GM18519 (cell line): Measurements from ENCODE around the gene EMC8.
"Not testable (repeated sequence)": the region's sequence is repeated elsewhere in the genome, so short reads cannot be mapped to it uniquely, and the experiment has no call there.

Experiments used
- ATAC-seq: cut with Tn5 transposase; IDR thresholded peaks from one replicate; pipeline ENCODE4 v1.9.1; 2021; ENCODE audit warnings: mild to moderate bottlenecking, moderate library complexity; ENCODE audit not compliant: unreplicated experiment, low FRiP score

EMC8 gene

DNA sequence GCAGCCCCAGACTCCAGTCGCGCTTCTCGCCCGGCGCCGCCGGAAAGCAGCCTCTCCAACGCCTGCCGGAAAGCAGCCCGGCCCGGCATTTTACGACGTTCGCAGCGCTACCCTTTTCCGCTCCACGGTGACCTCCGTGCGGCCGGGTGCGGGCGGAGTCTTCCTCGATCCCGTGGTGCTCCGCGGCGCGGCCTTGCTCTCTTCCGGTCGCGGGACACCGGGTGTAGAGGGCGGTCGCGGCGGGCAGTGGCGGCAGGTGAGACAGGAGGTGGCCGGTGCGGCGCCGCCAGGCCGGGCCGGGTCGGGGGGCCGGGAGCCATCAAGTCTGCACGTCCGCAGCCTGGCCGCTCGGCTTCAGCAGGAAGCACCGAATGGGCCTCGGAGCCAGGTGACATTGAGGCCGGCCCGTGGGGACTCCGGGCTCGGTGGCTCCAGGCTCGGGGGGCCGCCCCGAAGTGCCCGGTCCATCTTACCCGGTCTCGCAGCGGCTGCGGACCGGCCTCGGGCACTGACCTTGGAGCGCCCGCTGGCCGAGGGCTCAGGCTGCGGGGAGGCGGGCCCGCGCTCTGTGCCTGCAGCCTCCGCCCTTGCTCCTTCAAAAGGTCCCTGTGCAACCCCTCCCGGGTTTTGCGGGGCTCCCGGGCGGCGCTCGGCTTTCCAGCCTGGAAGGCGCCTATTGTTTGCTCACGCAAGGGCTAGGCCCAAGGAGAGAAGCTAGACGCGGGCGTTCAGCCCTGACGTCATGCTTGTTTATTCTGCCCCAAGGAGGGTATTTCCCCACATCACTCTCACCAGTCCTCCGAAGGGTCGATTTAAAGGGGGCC lies at the start of gene EMC8, which contains the start of gene COX4I1:
Gene EMC8, minus strand, starts transcription at position 48 of the 824 bp plus-strand sequence. CDS start 249 bp downstream, outside the sequence.
Gene COX4I1, plus strand, starts transcription at position 199 of the 824 bp plus-strand sequence. CDS start 1,511 bp downstream, outside the sequence.
- peak; percentile 49 for ATAC-seq

DNA sequence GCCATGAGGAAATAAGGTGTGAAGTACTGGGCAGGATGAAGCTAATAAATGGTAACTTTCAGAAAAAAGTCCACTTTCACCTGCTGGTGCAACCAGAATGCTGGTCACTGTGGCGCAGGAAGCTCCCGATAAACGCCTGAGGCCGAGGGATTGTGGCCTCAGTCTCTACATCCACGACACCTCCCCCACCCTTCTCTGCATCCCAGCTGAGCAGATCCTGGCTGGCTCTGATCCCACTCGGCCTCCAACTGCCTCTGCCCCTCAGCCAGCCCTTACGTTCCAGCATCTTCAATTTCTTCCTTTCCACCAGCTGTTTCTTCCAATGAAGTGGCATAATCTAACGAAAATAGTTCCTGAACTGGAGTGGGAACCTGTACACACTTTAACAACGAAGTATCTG lies 49.6 kb upstream of the EMC8 start:
- ATAC-seq, result no peak

DNA sequence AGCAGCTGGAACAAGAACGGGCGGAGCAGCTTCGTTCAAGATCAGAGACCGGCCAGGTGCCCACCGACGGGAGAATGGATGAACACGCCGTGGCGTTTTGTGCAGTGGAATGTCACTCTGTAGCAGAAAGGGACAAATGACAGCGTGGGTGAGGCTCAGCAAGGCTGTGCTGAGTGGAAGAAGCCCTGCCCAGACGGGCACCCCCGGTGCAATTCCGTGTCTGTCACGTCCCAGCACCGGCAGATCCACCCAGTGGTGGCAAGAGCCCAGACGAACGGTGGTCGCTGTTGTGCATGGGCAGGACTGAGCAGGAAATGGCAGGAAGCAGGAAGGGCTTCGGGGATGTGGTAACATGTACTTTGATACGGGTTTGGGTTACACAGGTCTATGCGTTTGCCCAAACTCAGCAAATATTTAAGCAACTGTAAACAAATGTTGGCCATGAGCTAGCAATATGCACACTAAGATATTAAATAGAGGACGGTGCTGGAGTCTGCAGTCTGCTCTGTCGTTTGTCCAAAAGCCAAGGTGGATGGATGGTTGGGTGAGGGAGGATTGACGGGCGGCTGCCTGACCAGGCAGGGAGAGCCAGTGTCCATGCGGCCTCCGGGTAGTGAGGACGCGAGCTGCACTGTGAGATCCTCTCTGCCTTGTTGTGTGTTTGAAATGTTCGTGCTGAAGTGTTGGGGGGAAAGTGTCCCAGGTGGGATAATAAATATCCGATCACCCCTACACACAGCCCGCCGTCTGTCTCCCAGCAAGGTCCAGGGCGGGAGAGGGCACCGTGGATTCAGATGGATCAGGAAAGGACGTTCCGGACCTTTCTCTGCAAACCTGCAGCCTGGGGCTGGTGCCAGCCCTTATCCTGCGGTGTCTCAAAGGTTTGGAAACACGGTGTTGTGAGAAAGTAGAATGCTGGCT lies 48.6 kb upstream of the EMC8 start:
- no peak for ATAC-seq

DNA sequence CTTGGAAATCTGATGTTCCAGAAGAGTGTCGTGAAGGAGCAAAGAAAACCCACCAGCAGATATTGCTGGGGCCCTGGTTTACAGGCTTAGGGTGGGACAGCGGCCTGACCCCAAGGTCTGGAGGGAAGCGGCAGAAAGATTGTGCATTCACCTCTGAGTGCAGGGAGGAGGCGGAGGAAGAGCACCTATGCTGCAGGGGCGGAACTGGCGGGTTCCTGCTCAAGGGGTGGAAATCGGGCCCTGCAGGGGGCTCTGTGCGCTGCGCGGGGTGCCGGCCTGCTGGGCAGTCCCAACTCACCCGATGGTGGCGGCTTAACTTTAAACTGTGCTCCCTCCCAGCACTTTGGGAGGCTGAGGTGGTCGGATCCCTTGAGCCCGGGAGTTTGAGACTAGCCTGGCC lies 47.7 kb upstream of the EMC8 start:
- no peak for ATAC-seq

DNA sequence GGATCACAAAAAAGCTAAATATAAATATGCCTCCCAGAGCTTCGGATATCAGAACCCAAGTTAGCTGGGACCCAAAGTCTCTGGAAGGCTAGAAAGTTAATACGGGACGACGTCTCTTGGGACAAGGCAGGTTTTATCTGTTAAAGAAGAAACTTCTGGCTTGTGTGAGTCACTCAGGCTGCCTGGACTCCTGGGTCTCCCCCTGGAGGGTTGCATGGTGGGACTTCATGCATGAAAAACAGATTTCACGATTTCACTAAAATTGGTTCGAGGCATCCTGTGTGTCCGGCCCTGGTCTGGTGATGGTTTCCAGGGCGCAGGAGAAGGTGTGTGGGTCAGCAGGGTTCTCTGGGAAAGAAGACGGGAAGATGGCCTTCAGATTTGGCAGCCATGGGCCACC lies 47.1 kb upstream of the EMC8 start:
- ATAC-seq, result no peak

DNA sequence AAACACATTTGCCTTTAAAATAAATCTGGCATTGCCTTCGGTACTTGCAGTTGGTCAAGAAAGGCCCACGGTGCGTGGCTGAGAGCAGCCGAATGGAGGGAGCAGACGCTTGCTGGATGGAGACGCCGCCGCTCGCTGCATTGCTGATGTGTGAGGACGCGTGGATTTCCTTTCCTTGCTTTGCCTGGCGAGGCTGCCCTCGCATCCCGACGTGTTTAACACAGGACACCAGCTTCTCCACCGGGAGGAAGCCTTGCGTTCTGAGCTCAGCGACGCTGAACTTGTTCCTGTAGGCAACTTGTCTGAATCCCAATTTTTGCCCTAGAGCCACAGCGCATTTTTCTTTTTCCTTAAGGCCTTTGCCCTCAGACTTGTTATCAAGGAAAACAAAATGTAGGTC lies 45.9 kb upstream of the EMC8 start:
- ATAC-seq, result no peak

DNA sequence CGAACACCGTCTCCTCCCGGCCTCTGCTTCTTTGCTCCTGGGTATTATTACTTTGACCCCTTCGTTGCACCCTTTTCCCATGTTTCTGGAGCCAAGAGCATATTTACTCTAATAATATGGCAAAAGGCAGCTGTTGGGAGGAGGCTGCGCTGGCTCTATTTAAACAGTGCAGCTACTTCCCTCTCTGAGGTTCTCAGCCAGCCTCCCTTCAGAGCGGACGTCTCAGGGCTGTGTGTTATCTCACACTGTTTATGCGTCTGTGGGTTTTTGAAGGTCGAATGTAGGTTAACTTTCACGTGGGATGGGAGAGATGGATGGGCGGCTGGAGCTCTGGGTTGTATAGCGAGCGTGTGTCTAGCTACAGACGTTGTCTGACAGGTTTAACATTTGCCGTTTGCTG lies 45.4 kb upstream of the EMC8 start:
- ATAC-seq, result no peak

DNA sequence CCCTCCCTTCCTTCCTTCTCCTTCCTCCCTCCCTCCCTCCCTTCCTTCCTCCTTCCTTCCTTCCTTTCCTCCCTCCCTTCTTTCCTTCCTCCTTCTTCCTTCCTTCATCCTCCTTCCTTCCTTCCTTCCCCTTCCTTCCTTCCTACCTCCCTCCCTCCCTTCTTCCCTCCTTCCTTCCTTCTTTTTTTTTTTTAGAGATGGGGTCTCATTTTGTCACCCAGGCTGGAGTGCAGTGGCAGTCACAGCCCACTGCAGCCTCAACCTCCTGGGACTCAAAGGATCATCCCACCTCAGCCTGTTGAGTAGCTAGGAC lies 44.8 kb upstream of the EMC8 start:
- ATAC-seq, result no peak

DNA sequence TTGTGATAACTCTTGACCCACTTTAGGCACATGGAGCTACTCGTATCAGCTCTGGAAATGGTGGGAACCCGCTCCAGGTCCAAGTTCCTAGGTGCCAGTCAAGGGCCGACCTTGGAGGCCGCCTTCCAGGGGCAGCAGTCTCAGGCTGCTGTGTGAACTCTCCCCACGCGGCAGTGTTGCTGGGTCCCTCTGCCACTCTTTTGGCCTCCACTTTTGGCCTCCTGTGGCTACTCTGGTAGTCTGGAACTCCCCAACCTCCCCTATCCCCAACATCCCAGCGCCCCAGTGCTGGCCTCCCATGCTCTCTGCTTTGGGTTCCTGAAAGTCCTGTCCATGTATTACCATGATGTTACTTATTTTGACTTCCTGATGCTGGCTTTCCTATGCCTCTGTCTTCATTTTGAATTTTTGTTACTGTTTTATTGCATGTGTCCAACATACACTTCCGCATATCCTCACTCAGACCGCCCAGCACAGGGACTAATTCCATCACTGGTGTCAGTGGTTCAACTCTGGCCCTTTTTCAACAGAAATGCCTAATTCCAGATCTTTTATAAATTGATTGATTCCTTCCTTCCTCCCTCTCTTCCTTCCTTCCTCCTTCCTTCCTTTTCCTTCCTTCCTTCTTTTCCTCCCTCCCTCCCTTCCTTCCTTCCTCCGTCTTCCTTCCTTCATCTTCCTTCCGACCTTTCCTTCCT lies 44.3 kb upstream of the EMC8 start:
- ATAC-seq, result no peak

DNA sequence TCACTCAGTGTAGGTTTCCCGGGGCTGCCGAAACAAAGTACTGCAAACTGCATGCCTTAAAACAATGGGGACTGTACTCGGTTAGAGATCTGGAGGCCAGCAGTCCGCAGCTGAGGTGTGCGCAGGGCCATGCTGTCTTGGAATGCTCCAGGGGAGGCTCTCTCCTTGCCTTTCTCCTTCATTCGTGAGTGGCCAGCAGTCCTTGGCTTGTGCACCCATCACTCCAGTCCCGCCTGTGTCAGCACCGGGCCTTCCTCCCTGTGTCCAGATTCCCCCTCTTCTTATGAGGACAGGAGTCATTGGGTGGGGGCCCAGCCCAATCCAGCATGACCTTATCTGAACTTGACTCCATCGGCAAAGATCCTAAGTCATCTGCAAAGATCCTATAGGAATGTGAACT lies 43.5 kb upstream of the EMC8 start:
- no peak for ATAC-seq

DNA sequence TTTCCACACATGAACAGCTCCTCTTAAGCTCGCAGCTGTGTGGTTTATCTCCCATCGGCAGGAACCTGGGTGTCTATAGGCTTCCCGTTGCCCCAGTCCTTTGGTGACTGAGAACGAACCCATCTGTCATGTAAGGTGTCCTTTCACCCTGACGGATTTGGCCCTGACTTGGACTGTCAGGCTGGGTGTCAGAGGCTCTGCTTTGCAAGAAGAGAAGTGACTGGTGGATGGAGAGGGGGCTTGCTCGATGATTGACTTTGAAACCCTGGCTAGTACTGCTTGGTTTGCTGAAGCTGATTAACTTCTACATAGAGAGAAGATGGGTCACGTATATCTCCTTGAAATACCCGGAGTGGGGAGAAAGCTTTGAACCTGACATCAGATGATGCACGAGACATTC lies 43.1 kb upstream of the EMC8 start:
- ATAC-seq, result no peak

DNA sequence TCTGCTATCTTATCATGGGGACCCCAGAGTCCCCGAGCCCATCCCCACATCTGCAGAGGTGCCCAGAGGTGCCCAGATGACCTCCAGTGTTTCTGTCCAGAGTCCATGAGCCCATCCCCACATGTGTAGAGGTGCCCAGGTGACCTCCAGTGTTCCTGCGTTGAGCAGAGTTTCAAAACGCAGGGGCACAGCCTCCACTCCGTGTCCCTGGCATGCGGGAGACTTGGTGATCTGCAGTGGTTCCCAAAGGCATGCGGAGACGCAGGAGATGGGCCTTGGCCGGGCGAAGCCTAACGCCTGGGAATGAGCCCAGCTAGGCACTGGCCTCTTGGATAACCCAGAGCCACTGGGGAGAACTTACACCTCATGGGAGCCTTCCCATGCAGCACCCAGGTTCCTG lies 41.5 kb upstream of the EMC8 start:
- ATAC-seq, result no peak

DNA sequence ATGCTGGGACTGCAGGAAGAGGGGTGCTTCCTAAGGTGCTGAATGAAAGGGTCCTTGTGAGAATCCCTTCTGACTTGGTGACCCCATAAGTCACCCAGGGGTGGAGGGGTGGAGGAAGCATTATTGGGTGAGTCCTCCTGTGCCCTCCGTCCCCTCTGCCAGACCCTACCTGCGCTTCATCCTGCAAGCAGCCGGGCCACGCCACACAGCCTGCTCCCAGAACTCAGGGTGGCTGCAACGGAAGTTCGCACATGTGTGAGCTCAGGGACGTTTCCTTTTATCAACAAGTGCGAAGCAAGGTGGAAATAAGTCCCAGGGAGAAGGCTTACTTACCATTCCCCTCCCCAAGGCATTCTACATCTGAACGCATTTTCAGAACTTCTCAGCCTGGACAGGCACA lies 41.1 kb upstream of the EMC8 start:
- ATAC-seq, result no peak

DNA sequence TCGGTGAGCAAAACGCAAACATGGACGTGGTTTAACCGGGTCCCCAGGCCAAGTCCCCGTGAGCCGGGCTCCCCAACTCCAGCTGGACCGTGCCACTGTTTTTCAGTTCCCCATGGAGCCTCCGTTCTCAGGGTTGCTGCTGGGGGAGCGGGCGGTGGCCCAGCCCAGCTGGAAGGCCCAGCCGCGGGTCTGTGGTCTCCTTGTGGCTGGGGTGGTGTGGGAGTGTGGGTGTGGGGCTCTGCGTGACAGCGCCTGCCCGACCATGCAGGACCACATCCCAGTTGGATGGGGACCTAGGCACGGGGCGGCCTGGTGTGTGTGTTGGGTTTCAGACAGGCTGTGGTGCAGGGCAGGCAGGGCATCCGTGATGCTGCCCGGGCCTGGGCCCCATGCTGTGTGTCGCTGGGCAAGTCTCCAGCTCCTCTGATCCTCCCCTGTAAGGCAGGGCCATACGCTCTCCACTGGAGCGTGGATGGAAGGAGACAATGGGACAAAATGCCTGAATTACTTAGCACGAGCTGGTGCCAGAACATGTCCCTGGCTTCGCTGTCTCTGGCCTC lies 40.4 kb upstream of the EMC8 start:
- ATAC-seq, result no peak

DNA sequence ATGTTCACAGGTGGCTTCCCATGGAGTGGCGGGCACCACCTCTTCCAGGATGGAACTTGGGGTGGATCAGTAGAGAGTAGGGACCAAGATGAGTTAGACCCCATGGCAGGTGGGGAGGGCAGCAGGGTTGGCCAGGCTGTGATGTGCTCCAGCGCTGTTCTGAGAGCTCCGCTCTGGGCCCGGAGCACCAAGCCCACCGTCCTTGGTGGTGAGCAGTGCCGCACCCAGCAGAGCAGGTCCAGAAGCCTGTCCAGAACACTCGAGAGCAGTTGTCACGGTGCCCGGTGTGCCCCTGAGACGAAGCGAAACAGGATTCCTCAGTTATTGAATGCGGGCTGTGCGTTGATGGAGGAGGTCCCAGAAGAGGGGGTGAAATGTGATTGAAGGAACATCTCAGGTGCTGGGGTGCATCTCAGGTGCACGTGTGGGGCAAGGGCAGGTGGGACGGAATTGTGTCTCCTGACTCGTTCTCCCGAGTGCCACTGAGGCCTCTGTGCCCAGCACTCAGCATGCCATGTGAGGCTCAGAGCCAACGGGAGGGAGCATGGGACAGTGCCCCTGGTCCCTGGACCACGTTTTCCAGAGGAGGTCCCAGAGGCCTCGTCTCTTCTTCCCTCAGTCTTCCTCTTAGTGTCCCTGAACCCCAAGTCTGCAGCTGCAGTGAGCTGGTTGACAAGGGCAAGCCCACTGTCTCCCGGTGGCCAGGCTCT lies 39.7 kb upstream of the EMC8 start:
- no peak for ATAC-seq

DNA sequence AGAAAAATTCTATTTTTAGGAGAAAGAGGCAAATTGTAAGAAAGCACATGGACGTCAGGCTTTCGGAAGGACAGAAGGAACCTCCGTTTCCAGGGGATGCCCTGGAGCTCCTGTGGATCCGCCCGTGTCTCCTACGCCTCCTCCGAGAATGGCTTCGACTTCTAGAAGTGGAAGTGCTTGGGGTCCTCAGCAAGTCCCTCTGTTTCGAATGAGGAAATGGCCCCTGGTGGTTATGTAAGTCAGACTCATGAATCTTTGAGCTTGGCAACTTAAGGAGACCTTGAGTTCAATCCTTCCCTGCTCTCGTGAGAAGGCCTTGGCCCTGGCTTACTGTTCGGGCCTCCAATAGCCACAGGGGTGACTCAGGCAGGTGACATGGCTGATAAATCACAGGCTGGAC lies 39.0 kb upstream of the EMC8 start:
- ATAC-seq, result no peak

DNA sequence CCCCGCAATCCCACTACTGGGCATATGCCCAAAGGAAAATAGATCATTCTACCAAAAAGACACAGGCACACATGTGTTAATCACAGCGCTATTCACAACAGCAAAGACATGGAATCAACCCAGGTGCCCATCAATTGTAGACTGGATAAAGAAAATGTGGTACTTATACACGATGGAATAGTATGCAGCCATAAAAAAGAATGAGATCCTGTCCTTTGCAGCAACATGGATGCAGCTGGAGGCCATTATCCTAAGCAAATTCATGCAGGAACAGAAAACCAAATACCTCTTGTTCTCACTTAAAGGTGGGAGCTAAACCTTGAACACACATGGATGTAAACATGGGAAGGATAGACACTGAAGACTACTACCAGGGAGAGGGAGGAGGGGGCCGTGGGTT lies 38.3 kb upstream of the EMC8 start:
- not testable (repeated sequence) for ATAC-seq

DNA sequence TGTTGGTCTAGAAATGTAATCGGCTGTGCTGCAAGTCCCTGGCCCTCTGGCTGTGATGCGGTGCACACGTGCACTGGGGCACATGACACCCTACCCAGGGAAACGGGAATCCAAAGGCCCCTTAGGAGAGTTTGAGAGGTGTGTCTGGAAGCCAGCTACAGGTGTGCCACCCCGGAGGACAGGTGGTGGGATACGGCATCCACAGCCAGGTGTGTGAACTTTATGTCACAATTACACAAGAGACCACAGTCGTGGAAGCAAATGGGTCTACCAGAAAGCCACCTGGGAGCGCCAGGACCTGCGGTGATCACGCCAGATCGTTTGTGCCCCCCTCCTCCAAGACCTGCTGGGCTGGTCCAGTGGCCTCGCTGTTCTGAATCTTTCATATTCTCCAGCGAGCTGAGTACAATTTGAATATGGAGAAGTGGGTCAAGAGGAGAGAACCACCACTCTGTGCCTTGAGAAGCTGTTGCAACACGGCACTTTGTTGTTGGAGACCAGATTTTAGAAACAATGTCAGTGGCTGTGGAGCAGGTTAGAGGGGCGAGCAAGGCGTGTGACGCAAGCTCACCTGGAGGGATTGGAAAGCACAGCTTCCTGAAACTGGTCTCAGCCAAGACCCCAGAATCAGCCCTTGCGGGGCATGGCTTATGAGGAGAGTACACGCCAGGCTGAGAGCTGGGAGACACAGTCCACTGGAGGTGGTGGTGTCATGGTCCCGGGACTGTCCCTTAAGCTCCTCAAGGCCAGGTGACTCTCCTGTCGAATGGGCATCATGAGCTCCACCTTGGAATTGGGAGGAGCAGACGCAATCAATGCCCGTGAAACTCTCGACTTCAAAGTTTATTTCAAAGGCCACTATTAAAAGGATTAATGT lies 37.6 kb upstream of the EMC8 start:
- ATAC-seq, result no peak
